NB4 (cell line): ENCODE measurements around the gene TGFBR1.

ENCODE experiments used
- POLR2A ChIP-seq: IDR thresholded peaks from 2 replicates; pipeline ENCODE4 v1.6.1; 2011; ENCODE audit warnings: mild to moderate bottlenecking; ENCODE audit not compliant: insufficient read length; ENCODE audit errors: extremely low read depth
- TF ChIP-seq, protein P1 (sequence below): IDR thresholded peaks from one replicate; pipeline ENCODE4 v1.5.1; 2012; ENCODE audit warnings: low read depth, low read length

GRCh38 chr9:99095565-99095964, 9.3 kb upstream of the TGFBR1 start:
- TF ChIP-seq, protein P1, sequence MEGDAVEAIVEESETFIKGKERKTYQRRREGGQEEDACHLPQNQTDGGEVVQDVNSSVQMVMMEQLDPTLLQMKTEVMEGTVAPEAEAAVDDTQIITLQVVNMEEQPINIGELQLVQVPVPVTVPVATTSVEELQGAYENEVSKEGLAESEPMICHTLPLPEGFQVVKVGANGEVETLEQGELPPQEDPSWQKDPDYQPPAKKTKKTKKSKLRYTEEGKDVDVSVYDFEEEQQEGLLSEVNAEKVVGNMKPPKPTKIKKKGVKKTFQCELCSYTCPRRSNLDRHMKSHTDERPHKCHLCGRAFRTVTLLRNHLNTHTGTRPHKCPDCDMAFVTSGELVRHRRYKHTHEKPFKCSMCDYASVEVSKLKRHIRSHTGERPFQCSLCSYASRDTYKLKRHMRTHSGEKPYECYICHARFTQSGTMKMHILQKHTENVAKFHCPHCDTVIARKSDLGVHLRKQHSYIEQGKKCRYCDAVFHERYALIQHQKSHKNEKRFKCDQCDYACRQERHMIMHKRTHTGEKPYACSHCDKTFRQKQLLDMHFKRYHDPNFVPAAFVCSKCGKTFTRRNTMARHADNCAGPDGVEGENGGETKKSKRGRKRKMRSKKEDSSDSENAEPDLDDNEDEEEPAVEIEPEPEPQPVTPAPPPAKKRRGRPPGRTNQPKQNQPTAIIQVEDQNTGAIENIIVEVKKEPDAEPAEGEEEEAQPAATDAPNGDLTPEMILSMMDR: no peak
- no peak for TF ChIP-seq POLR2A
